HG03097 (cell line): ENCODE measurements around the gene LLCFC1.

ENCODE experiments used
- ATAC-seq: cut with Tn5 transposase; IDR thresholded peaks from one replicate; pipeline ENCODE4 v1.9.1; 2021; ENCODE audit not compliant: unreplicated experiment, low FRiP score

LLCFC1 gene

GRCh38 chr7:142939226-142939910 is at the start of gene LLCFC1:
TSS of gene LLCFC1 (plus strand) at chr7:142939484. CDS start at chr7:142939622, 138 bp downstream.
- ATAC-seq: no peak

DNA sequence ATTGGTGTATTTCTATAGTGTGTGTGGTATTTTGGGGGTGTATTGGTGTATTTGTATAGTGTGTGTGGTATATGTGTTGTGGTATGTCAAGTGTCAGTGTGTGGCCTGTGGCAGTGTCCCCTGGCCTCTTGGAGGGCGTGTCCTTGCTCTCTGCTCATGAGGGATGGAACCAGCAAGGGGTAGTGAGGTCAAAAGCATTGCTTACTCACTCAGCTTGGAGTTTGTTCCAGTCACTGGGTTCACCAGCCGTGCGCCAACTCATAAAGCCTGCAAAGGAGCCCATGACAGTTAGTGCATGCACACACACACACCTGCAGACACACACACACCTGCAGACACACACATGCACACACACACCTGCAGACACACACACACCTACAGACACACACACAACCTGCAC is 49.5 kb upstream of the LLCFC1 start:
- no peak for ATAC-seq

DNA sequence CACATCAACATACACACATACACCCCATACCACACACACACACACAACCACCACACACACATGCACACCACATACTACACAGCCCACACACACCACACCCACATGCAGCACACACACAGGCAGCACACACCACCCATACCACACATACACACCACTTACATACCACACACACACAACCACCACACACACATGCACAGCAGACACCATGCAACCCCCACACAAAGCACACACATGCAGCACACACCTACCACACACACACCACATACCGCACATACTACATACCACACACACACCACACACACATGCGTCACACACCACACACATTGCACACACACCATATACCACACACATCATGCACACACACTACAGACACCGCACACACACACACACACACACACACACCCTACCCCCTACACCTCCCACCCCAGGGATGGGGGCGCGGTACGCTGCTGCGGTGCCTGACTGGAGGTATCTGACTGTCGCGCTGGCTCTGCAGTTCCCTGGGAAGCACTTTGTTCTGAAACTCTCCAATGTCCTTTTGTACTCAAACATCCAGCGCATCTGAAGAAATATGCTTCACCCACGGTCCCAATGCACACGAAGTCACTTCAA is 48.3 kb upstream of the LLCFC1 start:
- no peak for ATAC-seq

GRCh38 chr7:142891490-142892082 is 47.7 kb upstream of the LLCFC1 start:
- no peak for ATAC-seq

- no peak for ATAC-seq
Observed at GRCh38 chr7:142892951-142893350, 46.3 kb upstream of the LLCFC1 start.

- ATAC-seq: no peak
Observed at GRCh38 chr7:142894112-142894984, 44.9 kb upstream of the LLCFC1 start.

DNA sequence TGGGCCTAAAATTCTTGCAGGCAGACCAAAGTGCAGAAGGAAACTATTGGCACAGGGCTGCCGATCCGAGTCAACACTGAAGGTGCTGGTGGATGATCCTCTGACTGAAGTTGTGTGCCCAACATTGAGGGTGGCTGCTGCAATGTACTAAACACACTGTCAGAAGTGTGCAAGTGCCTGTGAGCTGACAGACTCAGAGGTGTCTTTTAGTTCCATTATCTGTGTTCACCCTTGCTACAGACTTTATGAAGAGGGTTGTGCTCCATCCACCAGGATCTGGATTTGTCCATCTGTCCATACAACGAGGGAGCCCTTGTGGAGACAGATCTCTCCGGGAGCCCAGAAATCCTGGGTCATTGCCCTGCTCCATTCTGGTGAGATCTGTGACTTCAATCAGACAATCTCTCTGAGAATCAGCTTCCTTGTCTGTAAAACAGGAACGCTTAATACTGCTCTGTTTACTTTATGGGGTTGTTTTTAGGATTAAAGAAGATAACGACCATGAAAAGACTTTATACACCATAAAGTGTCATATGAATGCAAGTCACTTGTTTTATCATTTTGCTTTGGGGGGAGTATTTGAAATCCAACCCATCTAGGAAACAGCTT is 44.2 kb upstream of the LLCFC1 start:
- ATAC-seq: no peak

DNA sequence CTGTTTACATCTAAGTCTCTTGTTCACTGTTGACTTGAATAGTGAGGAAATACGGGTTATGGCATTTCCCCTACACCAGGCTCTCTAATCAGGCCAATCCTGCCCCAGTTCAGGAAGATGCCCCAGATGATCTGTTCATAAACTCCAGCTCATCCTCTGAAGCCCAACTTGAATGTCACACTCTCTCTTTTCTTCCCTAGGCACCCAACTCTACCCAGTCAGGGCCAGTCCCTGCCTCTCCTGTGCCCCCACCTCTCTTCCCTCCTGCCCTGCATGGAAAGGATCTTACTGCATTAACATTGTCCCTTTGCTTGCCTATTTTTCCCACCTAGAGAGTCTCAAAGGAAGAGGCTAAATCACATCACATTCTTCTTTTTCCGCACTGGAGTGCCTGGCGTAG is 43.1 kb upstream of the LLCFC1 start:
- ATAC-seq: no peak

- ATAC-seq: no peak
Observed at GRCh38 chr7:142896741-142897379, 42.4 kb upstream of the LLCFC1 start.

- ATAC-seq: no peak
Observed at GRCh38 chr7:142897691-142898090, 41.6 kb upstream of the LLCFC1 start.

- no peak for ATAC-seq
Observed at GRCh38 chr7:142898377-142899170, 40.7 kb upstream of the LLCFC1 start.

- ATAC-seq: no peak
Observed at GRCh38 chr7:142899661-142900060, 39.6 kb upstream of the LLCFC1 start.

DNA sequence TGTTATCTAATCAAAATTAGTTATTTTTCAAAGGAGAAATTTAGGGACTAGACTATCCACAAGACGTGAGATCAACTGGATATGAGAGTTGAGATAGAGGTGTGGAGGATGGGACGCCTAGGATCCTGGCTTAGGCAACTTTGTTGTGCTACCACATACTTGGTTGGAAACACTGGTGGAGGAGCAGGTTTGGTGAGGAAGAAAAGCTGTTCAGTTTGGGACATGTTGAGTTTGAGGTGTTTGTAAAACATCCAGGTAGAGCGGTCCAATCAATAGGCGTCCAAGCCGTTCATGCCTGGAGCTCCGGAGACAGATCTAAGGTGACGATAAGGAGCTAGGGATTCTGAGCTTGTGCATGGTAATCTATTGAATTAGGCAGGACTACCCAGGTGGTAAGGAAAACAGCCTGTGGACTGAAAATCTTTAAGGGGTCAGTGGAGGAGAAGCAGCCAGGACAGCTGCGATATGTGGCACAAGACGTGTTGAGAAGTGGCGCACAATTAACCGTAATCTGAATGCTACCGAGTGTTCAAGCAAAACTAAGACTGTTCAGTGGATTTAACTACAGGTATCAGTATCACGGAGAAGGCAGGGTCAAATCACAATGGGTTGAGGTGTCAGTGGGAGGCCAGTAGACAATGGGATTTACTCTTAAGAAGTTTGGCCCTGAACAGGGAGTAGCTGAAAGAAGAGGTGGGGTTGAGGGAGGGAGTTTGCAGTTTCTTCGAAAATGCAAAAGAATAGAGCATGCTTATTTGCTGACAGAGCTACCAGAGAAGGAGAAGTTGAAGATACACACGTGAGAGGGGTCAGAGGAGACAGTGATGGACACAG is 37.6 kb upstream of the LLCFC1 start:
- ATAC-seq: no peak

GRCh38 chr7:142904128-142904527 is 35.2 kb upstream of the LLCFC1 start:
- no peak for ATAC-seq

DNA sequence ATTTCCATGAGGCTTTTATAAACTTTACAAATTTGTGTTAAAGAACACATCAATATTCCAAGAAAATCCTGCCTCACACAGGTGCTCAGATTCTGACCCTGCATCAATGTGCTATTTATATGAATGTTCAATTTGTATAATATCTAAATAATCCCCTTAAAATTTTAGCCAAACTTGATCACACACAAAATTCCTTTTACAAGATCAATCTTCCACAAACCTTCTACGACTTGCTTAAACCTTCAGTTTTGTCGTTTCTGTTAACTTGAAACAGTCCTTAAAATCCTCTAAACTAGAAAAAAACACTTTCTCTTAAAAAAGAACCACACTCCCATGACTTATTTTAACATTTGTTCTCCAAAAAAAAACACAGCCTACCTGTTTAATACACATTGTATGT is 33.5 kb upstream of the LLCFC1 start:
- no peak for ATAC-seq

GRCh38 chr7:142906643-142907042 is 32.6 kb upstream of the LLCFC1 start:
- no peak for ATAC-seq

DNA sequence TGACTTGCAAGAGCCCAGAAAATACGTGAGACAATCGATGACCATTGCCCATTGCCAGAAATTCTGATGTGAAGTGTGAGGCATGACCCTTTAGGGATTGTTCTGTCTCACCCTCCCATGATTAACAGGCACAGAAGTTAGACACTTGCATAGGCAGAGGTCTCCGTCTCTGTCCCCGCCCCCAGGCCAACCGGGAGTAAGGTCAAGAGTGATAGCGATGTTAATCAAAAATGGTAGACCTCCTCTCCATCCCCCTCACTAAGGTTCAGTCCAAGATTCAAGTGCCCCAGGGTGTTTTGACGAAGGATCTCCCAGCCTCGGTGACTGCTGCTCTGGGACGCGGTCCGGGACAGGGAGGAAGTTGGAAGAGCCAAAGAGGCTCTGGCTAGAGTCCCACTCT is 31.0 kb upstream of the LLCFC1 start:
- no peak for ATAC-seq
